ENCODE data around the gene LACTB. TPM values are rescaled to one million over a fixed set of nuclear protein-coding genes. Genes with fewer than 3 reads are reported as not detected.

The LACTB gene
- total and polyA plus RNA-seq, 12 donors: 11.6 to 32.2 (median 24.3) TPM

- TF ChIP-seq, protein P1, sequence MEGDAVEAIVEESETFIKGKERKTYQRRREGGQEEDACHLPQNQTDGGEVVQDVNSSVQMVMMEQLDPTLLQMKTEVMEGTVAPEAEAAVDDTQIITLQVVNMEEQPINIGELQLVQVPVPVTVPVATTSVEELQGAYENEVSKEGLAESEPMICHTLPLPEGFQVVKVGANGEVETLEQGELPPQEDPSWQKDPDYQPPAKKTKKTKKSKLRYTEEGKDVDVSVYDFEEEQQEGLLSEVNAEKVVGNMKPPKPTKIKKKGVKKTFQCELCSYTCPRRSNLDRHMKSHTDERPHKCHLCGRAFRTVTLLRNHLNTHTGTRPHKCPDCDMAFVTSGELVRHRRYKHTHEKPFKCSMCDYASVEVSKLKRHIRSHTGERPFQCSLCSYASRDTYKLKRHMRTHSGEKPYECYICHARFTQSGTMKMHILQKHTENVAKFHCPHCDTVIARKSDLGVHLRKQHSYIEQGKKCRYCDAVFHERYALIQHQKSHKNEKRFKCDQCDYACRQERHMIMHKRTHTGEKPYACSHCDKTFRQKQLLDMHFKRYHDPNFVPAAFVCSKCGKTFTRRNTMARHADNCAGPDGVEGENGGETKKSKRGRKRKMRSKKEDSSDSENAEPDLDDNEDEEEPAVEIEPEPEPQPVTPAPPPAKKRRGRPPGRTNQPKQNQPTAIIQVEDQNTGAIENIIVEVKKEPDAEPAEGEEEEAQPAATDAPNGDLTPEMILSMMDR (IDR thresholded peaks at IDR 0.05): no peak
- H3K9me3 ChIP-seq: no peaks in the 10 kb centered on the region
- H3K27me3 ChIP-seq: no peaks in the 10 kb centered on the region
- no peaks in the 10 kb centered on the region for H3K36me3 ChIP-seq
- 62 to 68% methylated on average over 3 of the region's 3 CpGs for WGBS, 2 donors
- H3K4me3 ChIP-seq: peak overlapping the region; percentile 53 to 70 (median 66)
- intact Hi-C loops (cut with DNase I): loop anchor here in 4 of 10 donors (5.0 to 10.0 kb wide), 4 partner anchors 36 to 86 kb away; partner anchors contain the start of gene APH1B (in 2 of the 4)
- peak overlapping the region in 5 of 10 donors; percentile 16 to 92 (median 34) for H3K27ac ChIP-seq
- ATAC-seq: no peak
- peaks cover 9 to 70% (median 44%) of the 10 kb centered on the region in 9 donors for H3K4me1 ChIP-seq
- DNase-seq: no peak
Observed at GRCh38 chr15:63190769-63191649, 69.3 kb downstream of the LACTB start.

Other genes with a start within 250 kb of the LACTB start
- gene TPM1, start 79.1 kb upstream of the LACTB start, total RNA-seq: over 10,000 TPM; 11,955 to 17,571 (median 14,403) TPM
- over 10,000 TPM; 10,066 to 18,091 TPM for gene TPM1, start 79.1 kb upstream of the LACTB start, polyA plus RNA-seq
- gene RPS27L, start 35.6 kb downstream of the LACTB start, total RNA-seq: 100 to 1,000 TPM; 117 to 177 (median 145) TPM
- 10 to 100 TPM; 70.6 to 95.0 TPM for gene RPS27L, start 35.6 kb downstream of the LACTB start, polyA plus RNA-seq
- gene RAB8B, start 67.7 kb downstream of the LACTB start, total RNA-seq: 10 to 100 TPM in 4 of 10 donors, 1 to 10 TPM in 6; 6.0 to 27.7 (median 7.4) TPM
- gene RAB8B, start 67.7 kb downstream of the LACTB start, polyA plus RNA-seq: 1 to 10 TPM; 4.4 to 4.5 TPM
- 10 to 100 TPM in 2 of 10 donors, 1 to 10 TPM in 8; 4.8 to 11.4 (median 8.4) TPM for gene APH1B, start 155.7 kb downstream of the LACTB start, total RNA-seq
- gene APH1B, start 155.7 kb downstream of the LACTB start, polyA plus RNA-seq: 1 to 10 TPM; 1.7 to 4.9 TPM